ENCODE results near the gene GLRX5.

DNA sequence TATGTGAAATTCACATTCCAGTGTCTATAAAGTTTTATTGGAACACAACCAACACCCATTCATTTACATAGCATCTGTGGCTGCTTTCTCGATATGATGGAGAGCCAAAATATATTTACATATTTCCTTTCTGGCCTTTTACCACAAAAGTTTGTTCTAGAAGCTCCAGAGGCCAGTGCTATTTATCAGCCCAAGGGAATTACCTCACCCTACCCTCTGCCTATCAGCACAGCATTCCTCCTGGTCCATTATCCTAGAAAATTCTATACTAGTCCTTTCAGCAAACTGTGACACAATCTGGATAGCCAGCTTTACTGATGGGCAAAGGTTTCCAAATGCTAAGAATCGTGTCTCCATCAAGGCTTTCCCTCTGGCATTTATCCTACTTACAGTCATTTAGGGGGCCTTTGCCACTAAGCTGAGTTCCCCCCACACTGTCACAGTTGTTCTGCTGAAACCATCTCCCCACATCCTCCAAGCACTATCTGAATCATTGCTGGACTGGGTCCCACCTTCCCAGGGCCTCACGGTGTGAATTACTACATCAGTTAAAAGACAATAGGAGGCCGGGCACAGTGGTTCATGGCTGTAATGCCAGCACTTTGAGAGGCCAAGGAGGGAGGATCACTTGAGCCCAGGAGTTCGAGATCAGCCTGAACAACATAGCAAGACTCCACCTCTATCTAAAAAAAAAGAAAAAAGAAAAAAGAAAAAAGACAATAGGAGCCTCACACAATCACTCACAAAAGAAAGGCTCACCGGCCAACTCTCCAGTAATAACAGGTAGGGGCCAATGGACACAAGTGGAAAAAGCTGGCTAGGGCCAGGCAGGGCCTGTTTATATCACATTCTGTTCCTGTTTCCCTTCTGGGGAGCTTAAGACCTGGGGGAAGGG lies 30.5 kb upstream of the GLRX5 start:
- TF ChIP-seq, protein P1, sequence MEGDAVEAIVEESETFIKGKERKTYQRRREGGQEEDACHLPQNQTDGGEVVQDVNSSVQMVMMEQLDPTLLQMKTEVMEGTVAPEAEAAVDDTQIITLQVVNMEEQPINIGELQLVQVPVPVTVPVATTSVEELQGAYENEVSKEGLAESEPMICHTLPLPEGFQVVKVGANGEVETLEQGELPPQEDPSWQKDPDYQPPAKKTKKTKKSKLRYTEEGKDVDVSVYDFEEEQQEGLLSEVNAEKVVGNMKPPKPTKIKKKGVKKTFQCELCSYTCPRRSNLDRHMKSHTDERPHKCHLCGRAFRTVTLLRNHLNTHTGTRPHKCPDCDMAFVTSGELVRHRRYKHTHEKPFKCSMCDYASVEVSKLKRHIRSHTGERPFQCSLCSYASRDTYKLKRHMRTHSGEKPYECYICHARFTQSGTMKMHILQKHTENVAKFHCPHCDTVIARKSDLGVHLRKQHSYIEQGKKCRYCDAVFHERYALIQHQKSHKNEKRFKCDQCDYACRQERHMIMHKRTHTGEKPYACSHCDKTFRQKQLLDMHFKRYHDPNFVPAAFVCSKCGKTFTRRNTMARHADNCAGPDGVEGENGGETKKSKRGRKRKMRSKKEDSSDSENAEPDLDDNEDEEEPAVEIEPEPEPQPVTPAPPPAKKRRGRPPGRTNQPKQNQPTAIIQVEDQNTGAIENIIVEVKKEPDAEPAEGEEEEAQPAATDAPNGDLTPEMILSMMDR (IDR thresholded peaks at IDR 0.05): no peak
- no peak for TF ChIP-seq POLR2A (IDR thresholded peaks at IDR 0.05)
